Measurements from ENCODE around the gene SCGB2A2.

The SCGB2A2 gene

DNA sequence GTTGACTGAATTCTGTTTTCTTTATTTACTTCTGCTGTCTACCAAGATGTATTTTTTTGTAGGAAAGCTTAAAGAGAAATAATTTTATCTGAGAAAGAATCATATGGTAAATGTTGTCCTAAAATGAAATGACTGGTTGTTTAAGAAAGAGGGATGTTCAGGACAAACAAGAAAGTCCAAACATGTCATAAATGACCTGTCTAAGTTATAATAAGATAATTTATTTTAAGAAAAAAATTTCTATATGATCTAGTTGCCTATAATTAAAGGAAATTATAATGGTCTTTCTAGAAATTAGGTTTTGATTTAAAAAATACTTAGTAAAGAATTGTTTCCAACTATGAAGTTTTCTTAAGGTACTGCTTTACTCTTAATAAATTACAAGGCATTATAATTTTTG, 10.5 kb downstream of the SCGB2A2 start:
- DNase-seq (ENCODE audit: low read depth), result no peak
- TF ChIP-seq, protein P1, sequence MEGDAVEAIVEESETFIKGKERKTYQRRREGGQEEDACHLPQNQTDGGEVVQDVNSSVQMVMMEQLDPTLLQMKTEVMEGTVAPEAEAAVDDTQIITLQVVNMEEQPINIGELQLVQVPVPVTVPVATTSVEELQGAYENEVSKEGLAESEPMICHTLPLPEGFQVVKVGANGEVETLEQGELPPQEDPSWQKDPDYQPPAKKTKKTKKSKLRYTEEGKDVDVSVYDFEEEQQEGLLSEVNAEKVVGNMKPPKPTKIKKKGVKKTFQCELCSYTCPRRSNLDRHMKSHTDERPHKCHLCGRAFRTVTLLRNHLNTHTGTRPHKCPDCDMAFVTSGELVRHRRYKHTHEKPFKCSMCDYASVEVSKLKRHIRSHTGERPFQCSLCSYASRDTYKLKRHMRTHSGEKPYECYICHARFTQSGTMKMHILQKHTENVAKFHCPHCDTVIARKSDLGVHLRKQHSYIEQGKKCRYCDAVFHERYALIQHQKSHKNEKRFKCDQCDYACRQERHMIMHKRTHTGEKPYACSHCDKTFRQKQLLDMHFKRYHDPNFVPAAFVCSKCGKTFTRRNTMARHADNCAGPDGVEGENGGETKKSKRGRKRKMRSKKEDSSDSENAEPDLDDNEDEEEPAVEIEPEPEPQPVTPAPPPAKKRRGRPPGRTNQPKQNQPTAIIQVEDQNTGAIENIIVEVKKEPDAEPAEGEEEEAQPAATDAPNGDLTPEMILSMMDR (IDR thresholded peaks at IDR 0.05; ENCODE audit: low read length, missing control alignments), result no peak

DNA sequence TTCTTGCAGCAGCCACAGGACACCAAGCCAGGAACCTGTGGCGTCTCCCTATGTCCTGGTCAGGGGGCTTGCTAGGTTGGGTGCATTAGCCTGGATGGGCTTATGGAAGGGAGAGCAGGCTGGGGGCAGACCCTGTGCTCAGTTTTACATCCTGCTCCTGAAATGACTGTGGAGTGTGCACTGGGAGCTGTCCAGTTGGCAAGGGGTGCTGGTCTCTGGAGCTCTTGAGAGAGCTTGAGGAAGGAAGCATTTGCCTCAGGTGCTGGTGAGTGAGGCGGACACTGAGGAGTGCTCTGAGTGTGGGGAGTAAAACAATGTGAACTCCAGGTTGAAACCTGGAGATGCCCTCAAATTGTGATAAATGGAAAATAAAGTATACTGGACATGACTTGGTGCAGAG, 25.5 kb downstream of the SCGB2A2 start:
- no peak overlapping the region for H3K4me3 ChIP-seq (replicated peaks; ENCODE audit: low read depth, low read length)
- peak; percentile 55 for DNase-seq (ENCODE audit: low read depth)
- TF ChIP-seq, protein P1 (IDR thresholded peaks at IDR 0.05; ENCODE audit: low read length, missing control alignments), result no peak

More for the DNA sequence above, 10.5 kb downstream of the SCGB2A2 start:
- H3K4me3 ChIP-seq (replicated peaks; ENCODE audit: low read depth, low read length), result no peak overlapping the region

DNA sequence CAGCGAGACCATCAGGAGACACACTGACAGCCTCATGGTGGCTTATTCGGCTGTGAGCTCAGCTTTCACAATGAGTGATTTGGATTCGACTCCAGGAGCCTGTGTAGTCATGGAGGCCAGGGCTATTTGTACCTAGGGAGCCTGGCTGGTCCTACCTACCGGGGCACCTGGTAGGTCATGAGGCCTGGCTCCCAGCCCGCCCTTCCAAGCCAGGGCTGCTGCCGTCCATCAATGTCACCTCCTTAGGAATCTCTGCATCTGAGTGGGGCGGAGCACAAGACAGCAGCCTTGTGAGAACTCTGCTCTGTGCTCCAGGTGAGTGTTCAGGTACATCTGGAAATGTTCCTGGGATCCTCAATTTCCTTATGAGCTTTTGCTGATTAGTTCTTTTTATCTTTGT, 29.0 kb downstream of the SCGB2A2 start, which contains the start of gene SCGB1D4:
Gene SCGB1D4, minus strand, starts transcription at position 101 of the 400 bp plus-strand sequence. Its CDS starts 65 bp downstream, at position 36.
- no peak for DNase-seq (ENCODE audit: low read depth)
- TF ChIP-seq, protein P1 (IDR thresholded peaks at IDR 0.05; ENCODE audit: low read length, missing control alignments), result no peak
- no peak within 1 kb of the TSS for H3K4me3 ChIP-seq (replicated peaks; ENCODE audit: low read depth, low read length)

DNA sequence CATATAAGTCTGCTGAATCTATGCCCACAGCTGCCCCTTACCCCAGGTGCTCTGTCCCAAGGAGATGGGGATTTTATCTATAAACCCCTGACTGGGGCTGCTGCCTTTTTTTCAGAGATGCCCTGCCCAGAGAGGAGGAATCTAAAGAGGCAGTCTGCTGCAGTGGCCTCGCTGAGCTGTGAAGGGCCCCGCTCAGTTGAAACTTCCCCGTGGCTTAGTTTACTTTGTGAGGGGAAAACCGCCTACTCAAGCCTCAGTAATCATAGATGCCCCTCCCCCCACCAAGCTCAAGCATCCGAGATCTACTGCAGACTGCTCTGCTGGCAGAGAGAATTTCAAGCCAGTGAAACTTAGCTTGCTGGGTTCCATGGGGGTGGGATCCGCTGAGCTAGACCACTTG, 36.3 kb downstream of the SCGB2A2 start:
- H3K4me3 ChIP-seq (replicated peaks; ENCODE audit: low read depth, low read length), result no peak overlapping the region
- DNase-seq (ENCODE audit: low read depth), result no peak
- TF ChIP-seq, protein P1 (IDR thresholded peaks at IDR 0.05; ENCODE audit: low read length, missing control alignments), result no peak

DNA sequence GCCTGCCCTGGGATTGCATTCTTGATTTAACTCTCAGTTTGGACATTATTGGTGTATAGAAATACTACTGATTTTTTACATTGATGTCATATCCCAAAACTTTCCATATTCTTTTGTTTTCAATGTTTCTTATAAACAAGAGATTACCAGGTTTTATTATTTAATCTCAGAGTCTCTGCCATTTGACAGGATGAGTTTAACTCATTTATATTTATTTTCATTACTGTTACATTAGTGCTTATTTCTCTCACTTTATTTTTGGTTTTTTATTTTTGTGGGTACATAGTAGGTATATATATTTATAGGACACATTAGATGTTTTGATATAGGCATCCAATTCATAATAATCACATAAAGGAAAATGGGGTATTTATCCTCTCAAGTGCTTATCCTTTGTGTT, 38.0 kb downstream of the SCGB2A2 start:
- no peak for DNase-seq (ENCODE audit: low read depth)
- H3K4me3 ChIP-seq (replicated peaks; ENCODE audit: low read depth, low read length), result no peak overlapping the region
- TF ChIP-seq, protein P1 (IDR thresholded peaks at IDR 0.05; ENCODE audit: low read length, missing control alignments), result no peak

DNA sequence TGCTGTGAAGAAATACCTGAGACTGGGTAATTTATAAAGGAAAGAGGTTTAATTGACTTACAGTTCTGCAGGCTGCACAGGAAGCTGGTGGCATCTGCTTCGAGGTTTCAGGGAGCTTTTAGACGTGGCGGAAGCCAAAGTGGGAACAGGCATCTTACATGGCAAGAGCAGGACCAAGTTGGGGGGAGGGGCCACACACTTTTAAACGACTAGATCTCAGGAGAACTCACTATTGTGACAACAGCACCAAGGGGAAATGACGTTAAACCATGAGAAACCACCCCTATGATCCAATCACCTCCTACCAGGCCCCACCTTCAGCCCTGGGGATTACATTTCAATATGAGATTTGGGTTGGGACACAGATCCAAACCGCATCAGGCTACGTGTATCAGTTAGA, 40.0 kb downstream of the SCGB2A2 start:
- H3K4me3 ChIP-seq (replicated peaks; ENCODE audit: low read depth, low read length), result no peak overlapping the region
- TF ChIP-seq, protein P1 (IDR thresholded peaks at IDR 0.05; ENCODE audit: low read length, missing control alignments), result no peak
- no peak for DNase-seq (ENCODE audit: low read depth)

DNA sequence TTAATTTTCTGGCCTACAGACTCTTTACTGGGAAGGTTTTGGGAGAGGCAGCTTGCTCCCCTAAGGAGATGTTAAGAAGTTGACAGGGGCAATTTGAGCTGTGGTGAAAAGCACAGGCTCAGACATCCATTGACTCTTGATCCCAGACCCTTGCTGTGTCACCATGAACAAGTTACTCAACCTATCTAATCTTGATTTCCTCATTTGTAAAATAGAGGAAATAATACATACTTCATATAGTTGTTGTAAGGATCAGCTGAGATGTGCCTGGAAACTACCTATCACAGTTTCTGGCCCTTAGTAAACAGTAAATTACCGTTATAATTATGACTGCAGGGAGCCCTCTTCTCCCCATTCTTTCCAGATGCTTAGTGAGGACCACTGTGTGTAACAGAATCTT, 45.5 kb downstream of the SCGB2A2 start:
- DNase-seq (ENCODE audit: low read depth), result no peak
- TF ChIP-seq, protein P1 (IDR thresholded peaks at IDR 0.05; ENCODE audit: low read length, missing control alignments), result no peak

More for the DNA sequence above, 45.5 kb downstream of the SCGB2A2 start:
- no peak overlapping the region for H3K4me3 ChIP-seq (replicated peaks; ENCODE audit: low read depth, low read length)

Measured in fibroblast of pulmonary artery (primary cell).